Posterior cingulate gyrus (tissue), 11 donors: ENCODE data around the gene OPN3.

ENCODE experiments used
- DNase-seq, 10 donors: peaks; one replicate each; pipeline versions ENCODE4 v3.0.0 to v3.0.0-alpha.2; 2020 to 2021; ENCODE audit warnings: mixed read lengths in 3 of 10
- intact Hi-C: fragments of 100-400 bp; cut with DNase I; formaldehyde crosslinking; loops from one replicate; pipeline ENCODE4 v1.15.1; 2023

OPN3 gene

GRCh38 chr1:241548008-241548407 lies 92.2 kb downstream of the OPN3 start:
- intact Hi-C loops = no loop called here
- no peak for DNase-seq
